Esophagus squamous epithelium (tissue), 4 donors: ENCODE measurements around the gene ZNF414.

ENCODE experiments used
- POLR2A ChIP-seq, 4 donors: fragments of 450-650 bp; IDR thresholded peaks; one replicate each; pipeline ENCODE4 v1.6.1; 2017; ENCODE audit warnings: antibody characterized with exemption in 4 of 4, mild to moderate bottlenecking in 4 of 4, moderate library complexity in 3 of 4
- TF ChIP-seq, protein P1 (sequence below), 6 experiments: fragments of 450-650 bp in 4 of 6; fragments of 200-600 bp in 2 of 6; sonication (generic) in 2 of 6; IDR thresholded peaks; one replicate each; pipeline ENCODE4 v1.5.1; 2016 to 2019; ENCODE audit warnings: antibody characterized with exemption in 6 of 6, mild to moderate bottlenecking in 4 of 6, moderate library complexity in 4 of 6

DNA sequence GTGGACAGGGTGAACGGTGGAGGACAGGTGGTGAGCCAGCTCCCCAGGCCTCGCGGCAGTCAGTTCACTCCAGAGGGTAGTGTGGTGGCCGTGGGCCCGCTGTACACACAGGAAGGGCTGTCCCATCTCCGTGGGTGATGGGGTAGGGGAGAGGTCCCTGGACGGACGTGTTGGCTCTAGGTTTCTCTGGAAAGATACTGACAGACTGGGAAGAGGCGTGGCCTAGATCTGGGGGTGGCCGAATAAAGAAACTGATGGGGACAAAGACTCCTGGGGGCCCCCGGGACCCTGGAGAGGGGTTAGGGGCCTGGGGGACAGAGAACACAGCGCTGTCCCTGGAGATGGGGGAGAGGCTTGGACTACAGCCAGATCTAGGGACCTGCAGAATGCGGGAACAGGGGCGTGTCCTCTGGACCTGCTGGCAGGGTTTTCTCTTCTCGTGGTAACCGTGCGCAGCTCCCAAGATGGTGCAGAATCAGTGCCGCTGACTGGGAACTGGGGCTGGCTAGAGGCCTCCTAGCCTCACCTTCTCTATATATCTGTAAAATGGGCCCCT is 7.5 kb downstream of the ZNF414 start:
- no peak for TF ChIP-seq POLR2A (IDR thresholded peaks at IDR 0.05)
- TF ChIP-seq, protein P1, sequence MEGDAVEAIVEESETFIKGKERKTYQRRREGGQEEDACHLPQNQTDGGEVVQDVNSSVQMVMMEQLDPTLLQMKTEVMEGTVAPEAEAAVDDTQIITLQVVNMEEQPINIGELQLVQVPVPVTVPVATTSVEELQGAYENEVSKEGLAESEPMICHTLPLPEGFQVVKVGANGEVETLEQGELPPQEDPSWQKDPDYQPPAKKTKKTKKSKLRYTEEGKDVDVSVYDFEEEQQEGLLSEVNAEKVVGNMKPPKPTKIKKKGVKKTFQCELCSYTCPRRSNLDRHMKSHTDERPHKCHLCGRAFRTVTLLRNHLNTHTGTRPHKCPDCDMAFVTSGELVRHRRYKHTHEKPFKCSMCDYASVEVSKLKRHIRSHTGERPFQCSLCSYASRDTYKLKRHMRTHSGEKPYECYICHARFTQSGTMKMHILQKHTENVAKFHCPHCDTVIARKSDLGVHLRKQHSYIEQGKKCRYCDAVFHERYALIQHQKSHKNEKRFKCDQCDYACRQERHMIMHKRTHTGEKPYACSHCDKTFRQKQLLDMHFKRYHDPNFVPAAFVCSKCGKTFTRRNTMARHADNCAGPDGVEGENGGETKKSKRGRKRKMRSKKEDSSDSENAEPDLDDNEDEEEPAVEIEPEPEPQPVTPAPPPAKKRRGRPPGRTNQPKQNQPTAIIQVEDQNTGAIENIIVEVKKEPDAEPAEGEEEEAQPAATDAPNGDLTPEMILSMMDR (IDR thresholded peaks at IDR 0.05): no peak
